Smooth muscle cell (in vitro differentiated cells): ENCODE data around the gene EML1. TPM values are rescaled to one million over a fixed set of nuclear protein-coding genes. Genes with fewer than 3 reads are reported as not detected.
A peak's percentile ranks its signal among the peaks of the same experiment; 100 is the strongest.

ENCODE experiments used
- DNase-seq: peaks from one replicate; lab custom pipeline; 2025; ENCODE audit not compliant: unreplicated experiment; lab: John Stamatoyannopoulos, UW
- H2AFZ ChIP-seq: fragments of 200-600 bp; sonication (generic); 2 replicates; pipeline ENCODE4 v1.6.0; 2016; ENCODE audit warnings: antibody characterized with exemption, low read depth, mild to moderate bottlenecking
- H3F3A ChIP-seq: fragments of 200-600 bp; sonication (generic); 2 replicates; pipeline ENCODE4 v1.6.0; 2017; ENCODE audit warnings: antibody characterized with exemption, low read depth
- H3K27ac ChIP-seq: fragments of 200-600 bp; sonication (generic); 2 replicates; pipeline ENCODE4 v1.5.1; 2016; ENCODE audit warnings: low read depth, mild to moderate bottlenecking
- H3K27me3 ChIP-seq: fragments of 200-600 bp; sonication (generic); 2 replicates; pipeline ENCODE4 v1.6.1; 2016; ENCODE audit warnings: low read depth, mild to moderate bottlenecking
- H3K36me3 ChIP-seq: fragments of 200-600 bp; sonication (generic); 2 replicates; pipeline ENCODE4 v1.5.1; 2016; ENCODE audit warnings: low read depth
- H3K4me1 ChIP-seq: fragments of 200-600 bp; sonication (generic); 2 replicates; pipeline ENCODE4 v1.5.1; 2016; ENCODE audit warnings: low read depth
- H3K4me2 ChIP-seq: fragments of 200-600 bp; sonication (generic); 2 replicates; pipeline ENCODE4 v1.6.0; 2016; ENCODE audit warnings: mild to moderate bottlenecking
- H3K4me3 ChIP-seq: fragments of 200-600 bp; sonication (generic); 2 replicates; pipeline ENCODE4 v1.5.1; 2016; ENCODE audit warnings: mild to moderate bottlenecking
- H3K79me2 ChIP-seq: fragments of 200-600 bp; sonication (generic); 2 replicates; pipeline ENCODE4 v1.6.0; 2016; ENCODE audit warnings: low read depth, mild to moderate bottlenecking
- H3K9ac ChIP-seq: fragments of 200-600 bp; sonication (generic); 2 replicates; pipeline ENCODE4 v1.6.0; 2016; ENCODE audit warnings: low read depth
- H3K9me3 ChIP-seq: fragments of 200-600 bp; sonication (generic); replicated peaks from 2 replicates; pipeline ENCODE4 v1.5.1; 2016; ENCODE audit warnings: low read depth
- H4K20me1 ChIP-seq: fragments of 200-600 bp; sonication (generic); 2 replicates; pipeline ENCODE4 v1.6.0; 2016; ENCODE audit warnings: low read depth
- CTCF ChIP-seq: fragments of 200-600 bp; sonication (generic); IDR thresholded peaks from 2 replicates; pipeline ENCODE4 v1.5.1; 2017; ENCODE audit warnings: borderline replicate concordance, mild to moderate bottlenecking, antibody characterized with exemption; ENCODE audit not compliant: insufficient read depth, poor library complexity, severe bottlenecking
- WGBS: methylation state at CpG from one replicate; pipeline ENCODE4 v1.1.7; 2016; ENCODE audit warnings: low lambda C conversion rate; 5-methylcytosine and 5-hydroxymethylcytosine counted together
- polyA plus RNA-seq: library from polyadenylated mRNA; unstranded; fragments of >200 nt; fragmentation: Nextera tagmentation; extraction: Ambion mirVana; gene quantifications from 2 replicates; pipeline ENCODE4 v1.2.1, GENCODE V29; 2016
- total RNA-seq: library from RNA; depleted of rRNA; stranded (reverse); fragments of >200 nt; gene quantifications from 2 replicates; pipeline ENCODE4 v1.2.3, GENCODE V29; 2014

EML1 gene
- total and polyA plus RNA-seq, 2 experiments from 2014 or later = 13.0 to 31.2 TPM

DNA sequence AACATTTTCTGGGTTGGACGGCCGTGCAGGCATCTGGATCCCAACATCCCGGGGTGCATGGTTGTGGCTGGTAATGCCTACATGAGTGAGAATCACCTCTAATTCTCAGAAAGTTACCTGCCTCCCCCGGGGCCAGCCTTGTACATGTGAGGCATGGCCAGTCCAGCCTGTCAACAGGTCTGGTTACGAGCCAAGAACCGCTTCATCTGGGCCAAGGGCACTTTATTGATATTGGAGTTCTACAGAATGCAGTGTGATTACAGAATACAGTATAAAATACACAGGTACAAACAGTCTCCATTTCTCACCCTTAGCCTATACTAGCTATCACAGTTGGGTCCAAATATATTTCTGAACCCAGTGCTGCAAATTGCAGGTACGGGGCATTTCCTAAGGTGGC lies 187.1 kb downstream of the EML1 start:
- Histone ChIP-seq H3K9ac (no peak overlapping the region), H4K20me1 (peaks cover 33% of the 10 kb centered on the region), H3K9me3 (no peaks in the 10 kb centered on the region), H2AFZ (no peak overlapping the region), H3K27ac (no peak overlapping the region), H3K36me3 (no peaks in the 10 kb centered on the region), H3K27me3 (no peaks in the 10 kb centered on the region), H3K79me2 (peaks cover 42% of the 10 kb centered on the region), H3K4me3 (no peak overlapping the region), H3F3A (no peaks in the 10 kb centered on the region), H3K4me1 (peaks cover 7% of the 10 kb centered on the region), H3K4me2 (no peak overlapping the region)
- TF ChIP-seq CTCF = no peak
- 90% methylated on average over 7 of the region's 7 CpGs for WGBS
- no peak for DNase-seq

GRCh38 chr14:99981806-99982205 lies 188.6 kb downstream of the EML1 start:
- no peak overlapping the region for H3K9ac ChIP-seq
- DNase-seq = no peak
- H3K79me2 ChIP-seq = peaks cover 38% of the 10 kb centered on the region
- H3K27ac ChIP-seq = no peak overlapping the region
- no peak for TF ChIP-seq CTCF
- no peaks in the 10 kb centered on the region for H3K9me3 ChIP-seq
- peaks cover 7% of the 10 kb centered on the region for H3K4me1 ChIP-seq
- H3K27me3 ChIP-seq = no peaks in the 10 kb centered on the region
- H3K4me3 ChIP-seq = no peak overlapping the region
- H3K4me2 ChIP-seq = no peak overlapping the region
- H2AFZ ChIP-seq = no peak overlapping the region
- no peaks in the 10 kb centered on the region for H3F3A ChIP-seq
- WGBS = 89% methylated on average over 5 of the region's 5 CpGs
- H3K36me3 ChIP-seq = no peaks in the 10 kb centered on the region
- peaks cover 28% of the 10 kb centered on the region for H4K20me1 ChIP-seq

GRCh38 chr14:99982537-99983250 lies 189.5 kb downstream of the EML1 start:
- TF ChIP-seq CTCF = peak; percentile 90
- Histone ChIP-seq H3K27me3 (no peaks in the 10 kb centered on the region), H4K20me1 (peaks cover 29% of the 10 kb centered on the region), H3K4me1 (peaks cover 7% of the 10 kb centered on the region), H3K9me3 (no peaks in the 10 kb centered on the region), H3K79me2 (peaks cover 46% of the 10 kb centered on the region), H3K4me3 (peak overlapping the region; percentile 3), H3K9ac (no peak overlapping the region), H3K27ac (no peak overlapping the region), H3K36me3 (no peaks in the 10 kb centered on the region), H3F3A (no peaks in the 10 kb centered on the region), H2AFZ (no peak overlapping the region), H3K4me2 (peak overlapping the region; percentile 23)
- no peak for DNase-seq
- 43% methylated on average over 5 of the region's 5 CpGs for WGBS
